ENCODE measurements around the gene SLC41A1.
A peak's percentile ranks its signal among the peaks of the same experiment; 100 is the strongest.

Gene SLC41A1

DNA sequence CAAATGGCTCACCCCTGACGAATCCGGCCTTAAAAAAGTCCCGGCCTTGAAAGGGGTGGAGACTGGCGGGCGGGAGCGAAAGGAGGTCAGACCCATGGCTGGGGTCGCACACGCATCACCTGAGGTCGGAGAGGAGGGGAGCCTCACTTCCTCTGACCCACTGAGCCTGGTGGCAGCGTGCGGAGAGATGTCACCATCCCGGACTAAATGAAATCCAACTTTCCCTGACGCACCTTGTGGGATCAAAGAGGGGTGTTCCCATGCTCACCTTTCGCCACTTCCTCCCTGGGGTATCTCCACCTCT is 709 bp upstream of the SLC41A1 start:
- intact Hi-C loops (cut with DNase I; ENCODE audit: low total_unique reads): loop anchor here (10.0 kb wide), 1 partner anchor 59 kb away; the partner anchor contains the start of gene NUCKS1
- H3K4me3 ChIP-seq: peak overlapping the region; percentile 93 to 97
- H3K36me3 ChIP-seq: peaks cover 0 to 17% (median 15%) of the 10 kb centered on the region in 3 donors
- H3K9me3 ChIP-seq: no peaks in the 10 kb centered on the region
- TF ChIP-seq, protein P1, sequence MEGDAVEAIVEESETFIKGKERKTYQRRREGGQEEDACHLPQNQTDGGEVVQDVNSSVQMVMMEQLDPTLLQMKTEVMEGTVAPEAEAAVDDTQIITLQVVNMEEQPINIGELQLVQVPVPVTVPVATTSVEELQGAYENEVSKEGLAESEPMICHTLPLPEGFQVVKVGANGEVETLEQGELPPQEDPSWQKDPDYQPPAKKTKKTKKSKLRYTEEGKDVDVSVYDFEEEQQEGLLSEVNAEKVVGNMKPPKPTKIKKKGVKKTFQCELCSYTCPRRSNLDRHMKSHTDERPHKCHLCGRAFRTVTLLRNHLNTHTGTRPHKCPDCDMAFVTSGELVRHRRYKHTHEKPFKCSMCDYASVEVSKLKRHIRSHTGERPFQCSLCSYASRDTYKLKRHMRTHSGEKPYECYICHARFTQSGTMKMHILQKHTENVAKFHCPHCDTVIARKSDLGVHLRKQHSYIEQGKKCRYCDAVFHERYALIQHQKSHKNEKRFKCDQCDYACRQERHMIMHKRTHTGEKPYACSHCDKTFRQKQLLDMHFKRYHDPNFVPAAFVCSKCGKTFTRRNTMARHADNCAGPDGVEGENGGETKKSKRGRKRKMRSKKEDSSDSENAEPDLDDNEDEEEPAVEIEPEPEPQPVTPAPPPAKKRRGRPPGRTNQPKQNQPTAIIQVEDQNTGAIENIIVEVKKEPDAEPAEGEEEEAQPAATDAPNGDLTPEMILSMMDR (IDR thresholded peaks at IDR 0.05): no peak
- peaks cover 0 to 45% (median 36%) of the 10 kb centered on the region in 4 donors for H3K4me1 ChIP-seq
- H3K27me3 ChIP-seq: no peaks in the 10 kb centered on the region
- DNase-seq: no peak
- peak overlapping the region; percentile 91 to 93 for H3K27ac ChIP-seq

DNA sequence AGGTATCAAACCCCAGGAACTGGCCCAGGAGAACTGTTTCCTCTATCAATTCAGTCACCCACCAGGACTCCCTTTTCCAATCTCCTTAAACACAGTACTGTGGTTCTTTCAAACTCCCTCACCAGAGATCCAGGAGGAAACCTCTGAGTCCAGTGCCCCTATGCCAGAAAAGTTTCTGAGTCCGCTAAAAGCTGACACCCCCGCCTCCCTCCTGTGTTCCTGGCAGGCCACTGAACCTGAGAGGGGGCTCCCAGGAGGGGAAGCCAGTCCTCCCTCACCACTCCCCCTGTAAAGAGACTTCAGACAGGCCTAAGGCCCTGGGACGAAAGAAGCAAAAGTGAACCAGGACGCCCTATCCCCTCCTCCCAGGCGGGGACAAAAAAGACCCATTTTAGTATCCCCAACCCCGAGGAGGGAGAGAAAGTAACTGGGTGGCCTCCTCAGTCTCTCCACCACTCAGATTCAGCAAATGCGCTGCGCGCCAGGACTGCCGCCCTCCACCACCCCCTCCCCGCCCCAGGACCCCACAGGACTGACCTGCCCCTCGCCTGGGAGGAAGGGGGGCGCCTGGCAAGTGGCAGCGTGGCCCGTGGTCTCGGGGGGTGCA is 624 bp downstream of the SLC41A1 start:
- TF ChIP-seq, protein P1 (IDR thresholded peaks at IDR 0.05): no peak
- H3K4me1 ChIP-seq: peaks cover 0 to 57% (median 39%) of the 10 kb centered on the region in 4 donors

DNA sequence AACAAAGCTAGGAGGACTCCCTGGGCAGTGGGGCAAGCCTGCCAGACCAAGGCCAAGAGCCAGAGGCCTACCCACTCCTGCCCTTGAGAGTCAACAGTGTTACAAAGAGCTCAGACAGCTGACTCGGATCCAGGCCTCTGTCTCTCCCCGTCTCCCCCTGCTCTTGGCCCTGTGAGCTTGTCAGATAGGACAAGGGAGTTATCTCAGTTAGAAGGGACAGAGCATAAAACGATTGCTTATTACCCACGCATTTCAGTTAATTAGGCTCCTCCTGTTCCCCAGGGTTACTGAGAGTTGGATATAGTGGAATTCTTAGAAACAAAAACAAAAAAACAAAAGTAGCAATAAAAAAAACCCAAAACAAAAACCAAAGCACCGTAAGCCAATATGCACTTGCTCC is 1.3 kb downstream of the SLC41A1 start:
- Histone ChIP-seq H3K27ac (peak overlapping the region; percentile 91 to 93), H3K27me3 (no peaks in the 10 kb centered on the region), H3K4me1 (peaks cover 0 to 64% (median 43%) of the 10 kb centered on the region in 4 donors), H3K4me3 (peak overlapping the region; percentile 93 to 97), H3K9me3 (no peaks in the 10 kb centered on the region), H3K36me3 (peaks cover 0 to 17% (median 15%) of the 10 kb centered on the region in 3 donors)
- no peak for DNase-seq
- TF ChIP-seq, protein P1 (IDR thresholded peaks at IDR 0.05): no peak
- intact Hi-C loops (cut with DNase I; ENCODE audit: low total_unique reads): loop anchor here (10.0 kb wide), 1 partner anchor 57 kb away; the partner anchor contains the start of gene NUCKS1

More for the DNA sequence above, 624 bp downstream of the SLC41A1 start:
- DNase-seq: peak; percentile 38 to 76
- Histone ChIP-seq H3K4me3 (peak overlapping the region; percentile 93 to 97), H3K9me3 (no peaks in the 10 kb centered on the region), H3K27me3 (no peaks in the 10 kb centered on the region), H3K36me3 (peaks cover 0 to 17% (median 15%) of the 10 kb centered on the region in 3 donors), H3K27ac (peak overlapping the region; percentile 91 to 93)
- intact Hi-C loops (cut with DNase I; ENCODE audit: low total_unique reads): loop anchor here (10.0 kb wide), 1 partner anchor 58 kb away; the partner anchor contains the start of gene NUCKS1

DNA sequence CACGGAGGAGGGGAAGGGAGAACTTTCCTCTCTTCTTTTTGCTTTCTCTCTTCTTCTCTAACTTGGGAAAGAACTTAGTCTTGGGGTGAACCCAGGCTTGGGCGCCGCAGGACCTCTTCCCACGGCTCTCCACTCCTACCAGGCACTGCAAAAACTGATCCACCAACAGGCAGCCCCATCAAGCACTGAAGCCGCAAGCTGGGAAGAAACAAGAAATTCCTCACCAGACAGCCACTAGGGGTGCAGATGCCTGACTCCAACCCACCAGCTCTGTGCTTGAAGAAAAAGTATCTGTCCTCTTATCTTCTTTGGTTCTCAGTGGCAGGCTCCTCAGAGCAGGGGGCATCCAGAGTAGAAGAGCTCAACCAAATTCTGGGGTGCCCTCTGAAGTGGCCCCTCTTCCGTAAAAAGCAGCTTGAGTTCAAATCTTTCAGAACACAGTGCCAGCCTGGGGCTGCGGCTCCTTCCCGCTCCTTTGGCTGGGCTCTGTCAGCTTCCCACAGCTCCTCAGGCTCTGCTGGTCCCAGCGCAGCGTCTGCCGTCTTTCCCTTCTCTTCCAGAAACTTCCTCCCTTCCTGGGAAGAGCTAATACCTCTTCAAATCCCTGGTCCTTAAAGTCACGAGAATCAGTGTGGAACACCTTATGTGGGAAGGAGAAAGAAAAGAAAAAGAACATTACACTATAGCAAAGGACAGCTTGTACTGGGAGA is 2.4 kb downstream of the SLC41A1 start:
- DNase-seq: no peak
- TF ChIP-seq, protein P1 (IDR thresholded peaks at IDR 0.05): no peak
- peaks cover 0 to 17% (median 15%) of the 10 kb centered on the region in 3 donors for H3K36me3 ChIP-seq
- intact Hi-C loops (cut with DNase I; ENCODE audit: low total_unique reads): loop anchor here (10.0 kb wide), 1 partner anchor 56 kb away; the partner anchor contains the start of gene NUCKS1
- peaks cover 0 to 75% (median 52%) of the 10 kb centered on the region in 4 donors for H3K4me1 ChIP-seq
- H3K27me3 ChIP-seq: no peaks in the 10 kb centered on the region
- peak overlapping the region in 1 of 2 donors; percentile 6 for H3K4me3 ChIP-seq
- no peaks in the 10 kb centered on the region for H3K9me3 ChIP-seq
- peak overlapping the region in 1 of 2 donors; percentile 91 for H3K27ac ChIP-seq

DNA sequence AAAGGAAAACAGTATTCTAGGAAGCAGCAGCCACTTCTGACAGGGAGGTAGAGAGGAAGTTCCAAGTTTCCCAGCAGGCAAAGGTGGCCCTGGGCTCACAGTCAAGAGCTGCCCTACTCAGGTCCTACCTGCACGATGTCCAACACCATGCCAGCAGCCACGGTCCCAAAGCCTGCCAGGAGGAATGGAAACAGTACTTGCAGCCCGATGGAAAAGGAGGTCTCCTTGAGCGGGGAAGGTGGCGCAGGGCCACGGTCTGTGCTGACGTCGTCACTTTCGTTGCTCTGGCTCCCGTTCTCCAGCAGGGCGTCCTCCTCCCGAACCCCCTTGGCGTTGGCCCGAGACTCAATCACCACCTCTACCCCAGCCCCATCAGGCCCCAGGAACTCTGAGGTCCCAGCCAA is 3.1 kb downstream of the SLC41A1 start:
- no peak overlapping the region for H3K27ac ChIP-seq
- H3K27me3 ChIP-seq: no peaks in the 10 kb centered on the region
- no peaks in the 10 kb centered on the region for H3K9me3 ChIP-seq
- no peak for DNase-seq
- H3K4me3 ChIP-seq: peak overlapping the region; percentile 2 to 6
- TF ChIP-seq, protein P1 (IDR thresholded peaks at IDR 0.05): no peak
- H3K36me3 ChIP-seq: peaks cover 0 to 17% (median 15%) of the 10 kb centered on the region in 3 donors
- intact Hi-C loops (cut with DNase I; ENCODE audit: low total_unique reads): loop anchor here (10.0 kb wide), 1 partner anchor 55 kb away; the partner anchor contains the start of gene NUCKS1
- peaks cover 0 to 82% (median 59%) of the 10 kb centered on the region in 4 donors for H3K4me1 ChIP-seq

All from tibial artery (tissue), 4 donors.